Tibial nerve (tissue), 4 donors: ENCODE data around the gene CIB4. TPM values are rescaled to one million over a fixed set of nuclear protein-coding genes. Genes with fewer than 3 reads are reported as not detected.

Experiments used
- DNase-seq, 2 donors: peaks; one replicate each; pipeline ENCODE4 v3.0.0-alpha.2; 2019; ENCODE audit warnings: low spot score in 2 of 2
- H3K27ac ChIP-seq, 4 donors: fragments of 200-600 bp; sonication (generic) in 3 of 4; one replicate each; pipeline ENCODE4 v1.5.1; 2017 to 2019; ENCODE audit warnings: mild to moderate bottlenecking in 1 of 4
- H3K27me3 ChIP-seq, 2 donors: fragments of 200-600 bp; sonication (generic) in 1 of 2; one replicate each; pipeline versions ENCODE4 v1.5.1 to v1.6.0; 2017 to 2019
- H3K36me3 ChIP-seq, 3 donors: fragments of 200-600 bp; sonication (generic); one replicate each; pipeline ENCODE4 v1.5.1; 2018 to 2019
- H3K4me1 ChIP-seq, 4 donors: fragments of 200-600 bp; sonication (generic) in 3 of 4; one replicate each; pipeline ENCODE4 v1.5.1; 2017 to 2019
- H3K4me3 ChIP-seq, 4 donors: fragments of 200-600 bp; sonication (generic) in 3 of 4; one replicate each; pipeline ENCODE4 v1.5.1; 2017 to 2019; ENCODE audit warnings: mild to moderate bottlenecking in 1 of 4, moderate library complexity in 1 of 4
- H3K9me3 ChIP-seq, 4 donors: fragments of 200-600 bp; sonication (generic) in 3 of 4; one replicate each; pipeline ENCODE4 v1.5.1; 2017 to 2019
- CTCF ChIP-seq, 5 experiments: fragments of 200-600 bp in 3 of 5; fragments of 450-650 bp in 2 of 5; sonication (generic) in 3 of 5; IDR thresholded peaks; one replicate each; pipeline ENCODE4 v1.5.1; 2016 to 2019; ENCODE audit warnings: antibody characterized with exemption in 5 of 5, mild to moderate bottlenecking in 3 of 5, moderate library complexity in 2 of 5
- EP300 ChIP-seq, 2 donors: sonication (generic); formaldehyde crosslinking; IDR thresholded peaks; one replicate each; pipeline ENCODE4 v1.6.1; 2017; ENCODE audit warnings: antibody characterized with exemption in 2 of 2, mild to moderate bottlenecking in 1 of 2
- POLR2A ChIP-seq, 2 donors: fragments of 450-650 bp; IDR thresholded peaks; one replicate each; pipeline ENCODE4 v1.6.1; 2017; ENCODE audit warnings: antibody characterized with exemption in 2 of 2, mild to moderate bottlenecking in 2 of 2, moderate library complexity in 2 of 2
- WGBS, 2 donors: methylation state at CpG; one replicate each; pipeline ENCODE4 v1.1.5; 2018; 5-methylcytosine and 5-hydroxymethylcytosine counted together
- total RNA-seq, 4 donors: library from RNA; depleted of rRNA; stranded (reverse); fragments of >200 nt; gene quantifications; one replicate each; pipeline ENCODE4 v1.1.0, GENCODE V29; 2016

Gene CIB4
- total RNA-seq, 4 donors from 2014 or later: not detected

GRCh38 chr2:26560892-26561291 lies 80.3 kb downstream of the CIB4 start:
- 75 to 95% methylated on average over 3 of the region's 3 CpGs for WGBS, 2 donors
- H3K27ac ChIP-seq: no peak overlapping the region
- H3K27me3 ChIP-seq: peaks cover 0 to 67% of the 10 kb centered on the region in 2 donors
- H3K4me1 ChIP-seq: peaks cover 0 to 21% (median 5%) of the 10 kb centered on the region in 4 donors
- no peak for DNase-seq
- H3K36me3 ChIP-seq: no peaks in the 10 kb centered on the region
- TF ChIP-seq CTCF (IDR thresholded peaks at IDR 0.05): no peak
- no peak for TF ChIP-seq POLR2A (IDR thresholded peaks at IDR 0.05)
- no peak for TF ChIP-seq EP300 (IDR thresholded peaks at IDR 0.05)
- H3K9me3 ChIP-seq: no peaks in the 10 kb centered on the region
- H3K4me3 ChIP-seq: no peak overlapping the region

GRCh38 chr2:26559556-26559955 lies 81.6 kb downstream of the CIB4 start:
- no peak overlapping the region for H3K27ac ChIP-seq
- no peak for DNase-seq
- WGBS, 2 donors: 83 to 86% methylated on average over 2 of the region's 2 CpGs
- no peak overlapping the region for H3K4me3 ChIP-seq
- no peaks in the 10 kb centered on the region for H3K9me3 ChIP-seq
- peaks cover 0 to 57% of the 10 kb centered on the region in 2 donors for H3K27me3 ChIP-seq
- H3K36me3 ChIP-seq: no peaks in the 10 kb centered on the region
- peaks cover 0 to 21% (median 5%) of the 10 kb centered on the region in 4 donors for H3K4me1 ChIP-seq
- TF ChIP-seq EP300 (IDR thresholded peaks at IDR 0.05) (no peak), CTCF (IDR thresholded peaks at IDR 0.05) (no peak), POLR2A (IDR thresholded peaks at IDR 0.05) (no peak)

- no peak for DNase-seq
- no peaks in the 10 kb centered on the region for H3K9me3 ChIP-seq
- WGBS, 2 donors: 94 to 96% methylated on average over 3 of the region's 3 CpGs
- H3K27ac ChIP-seq: no peak overlapping the region
- no peaks in the 10 kb centered on the region for H3K36me3 ChIP-seq
- TF ChIP-seq POLR2A (IDR thresholded peaks at IDR 0.05) (no peak), EP300 (IDR thresholded peaks at IDR 0.05) (no peak), CTCF (IDR thresholded peaks at IDR 0.05) (no peak)
- peaks cover 0 to 21% (median 5%) of the 10 kb centered on the region in 4 donors for H3K4me1 ChIP-seq
- peaks cover 0 to 54% of the 10 kb centered on the region in 2 donors for H3K27me3 ChIP-seq
- H3K4me3 ChIP-seq: no peak overlapping the region
Measured at GRCh38 chr2:26559044-26559405, 82.1 kb downstream of the CIB4 start.

GRCh38 chr2:26558271-26559043 lies 82.7 kb downstream of the CIB4 start:
- Histone ChIP-seq H3K4me3 (no peak overlapping the region), H3K4me1 (peaks cover 0 to 17% (median 5%) of the 10 kb centered on the region in 4 donors), H3K27me3 (peaks cover 0 to 48% of the 10 kb centered on the region in 2 donors), H3K36me3 (no peaks in the 10 kb centered on the region), H3K9me3 (no peaks in the 10 kb centered on the region), H3K27ac (no peak overlapping the region)
- no peak for DNase-seq
- WGBS, 2 donors: 26 to 34% methylated on average over 25 of the region's 27 CpGs
- TF ChIP-seq CTCF (IDR thresholded peaks at IDR 0.05) (no peak), EP300 (IDR thresholded peaks at IDR 0.05) (no peak), POLR2A (IDR thresholded peaks at IDR 0.05) (no peak)

- no peak for DNase-seq
- Histone ChIP-seq H3K9me3 (no peaks in the 10 kb centered on the region), H3K4me3 (no peak overlapping the region), H3K4me1 (peaks cover 0 to 6% (median 1%) of the 10 kb centered on the region in 4 donors), H3K36me3 (no peaks in the 10 kb centered on the region), H3K27me3 (peaks cover 0 to 43% of the 10 kb centered on the region in 2 donors), H3K27ac (no peak overlapping the region)
- WGBS, 2 donors: 83 to 86% methylated on average over 12 of the region's 12 CpGs
- no peak for TF ChIP-seq POLR2A (IDR thresholded peaks at IDR 0.05)
- TF ChIP-seq CTCF (IDR thresholded peaks at IDR 0.05): no peak
- no peak for TF ChIP-seq EP300 (IDR thresholded peaks at IDR 0.05)
Measured at GRCh38 chr2:26557244-26557925, 83.8 kb downstream of the CIB4 start.
